ENCODE data around the gene LSM14A. TPM values are rescaled to one million over a fixed set of nuclear protein-coding genes. Genes with fewer than 3 reads are reported as not detected.

LSM14A gene
- total RNA-seq, 2 experiments from 2014 or later = 182 to 189 TPM

GRCh38 chr19:34243876-34244578 is 71.7 kb downstream of the LSM14A start:
- no peaks in the 10 kb centered on the region for H3K9me2 ChIP-seq (ENCODE audit: insufficient read depth, low read length)
- H3K4me2 ChIP-seq (ENCODE audit: low read length) = no peak overlapping the region
- ChIA-PET CTCF (ENCODE audit: unreplicated experiment) (no interaction called here), POLR2A (interaction anchor here (0.6 to 0.8 kb wide), 4 partner anchors 24 to 1319 kb away, joined by 3 to 7 read pairs (median 3); no protein-coding TSS in a partner anchor)
- no peak overlapping the region for H3K27ac ChIP-seq (ENCODE audit: low read depth, low read length, poor library complexity, severe bottlenecking)
- TF ChIP-seq CTCF (conservative IDR thresholded peaks at IDR 0.05; ENCODE audit: low read length) = no peak
- no peak for TF ChIP-seq EZH2phosphoT487 (IDR thresholded peaks at IDR 0.05; ENCODE audit: borderline replicate concordance, low read depth, low read length)
- no peak overlapping the region for H3K4me3 ChIP-seq (ENCODE audit: low read depth, low read length, poor library complexity, severe bottlenecking)
- no peaks in the 10 kb centered on the region for H3K36me3 ChIP-seq (ENCODE audit: insufficient read depth, low read length)
- H4K20me1 ChIP-seq (ENCODE audit: insufficient read depth, low read length) = no peaks in the 10 kb centered on the region
- no peaks in the 10 kb centered on the region for H3K9me3 ChIP-seq (ENCODE audit: low read length)
- no peak for DNase-seq (ENCODE audit: low spot score)
- intact Hi-C loops (cut with micrococcal nuclease; ENCODE audit: unreplicated experiment) = no loop called here
- no peak overlapping the region for H2AFZ ChIP-seq (ENCODE audit: low read length)
- H3K4me1 ChIP-seq (ENCODE audit: insufficient read depth, low read length, poor library complexity, severe bottlenecking) = peaks cover 6% of the 10 kb centered on the region
- no peaks in the 10 kb centered on the region for H3K79me2 ChIP-seq (ENCODE audit: insufficient read depth, low read depth, low read length)
- BruUV-seq (replicated peaks) = no TSS peak

GRCh38 chr19:34244611-34245299 is 72.5 kb downstream of the LSM14A start:
- intact Hi-C loops (cut with micrococcal nuclease; ENCODE audit: unreplicated experiment) = no loop called here
- H3K27ac ChIP-seq (ENCODE audit: low read depth, low read length, poor library complexity, severe bottlenecking) = no peak overlapping the region
- H3K4me1 ChIP-seq (ENCODE audit: insufficient read depth, low read length, poor library complexity, severe bottlenecking) = peaks cover 6% of the 10 kb centered on the region
- no peaks in the 10 kb centered on the region for H3K36me3 ChIP-seq (ENCODE audit: insufficient read depth, low read length)
- no peak for DNase-seq (ENCODE audit: low spot score)
- CTCF ChIA-PET (ENCODE audit: unreplicated experiment) = interaction anchor here (0.6 kb wide), 1 partner anchor 120 kb away, joined by 4 read pairs; the partner anchor contains the start of gene GPI
- TF ChIP-seq CTCF (conservative IDR thresholded peaks at IDR 0.05; ENCODE audit: low read length) (no peak), EZH2phosphoT487 (IDR thresholded peaks at IDR 0.05; ENCODE audit: borderline replicate concordance, low read depth, low read length) (no peak)
- H2AFZ ChIP-seq (ENCODE audit: low read length) = no peak overlapping the region
- no peak overlapping the region for H3K4me2 ChIP-seq (ENCODE audit: low read length)
- no peaks in the 10 kb centered on the region for H3K79me2 ChIP-seq (ENCODE audit: insufficient read depth, low read depth, low read length)
- H3K9me3 ChIP-seq (ENCODE audit: low read length) = no peaks in the 10 kb centered on the region
- no peak overlapping the region for H3K4me3 ChIP-seq (ENCODE audit: low read depth, low read length, poor library complexity, severe bottlenecking)
- POLR2A ChIA-PET = interaction anchor here (0.6 to 0.8 kb wide), 4 partner anchors 23 to 1320 kb away, joined by 3 to 7 read pairs (median 3); no protein-coding TSS in a partner anchor
- no peaks in the 10 kb centered on the region for H3K9me2 ChIP-seq (ENCODE audit: insufficient read depth, low read length)
- no peaks in the 10 kb centered on the region for H4K20me1 ChIP-seq (ENCODE audit: insufficient read depth, low read length)
- no TSS peak for BruUV-seq (replicated peaks)

All from OCI-LY7 (cell line).